GM12878 (cell line): ENCODE results near the gene ME3. TPM values are rescaled to one million over a fixed set of nuclear protein-coding genes. Genes with fewer than 3 reads are reported as not detected.

Experiments
- ATAC-seq: fragments of 200-7000 bp; cut with Tn5 transposase; 3 replicates; pipeline ENCODE4 v1.9.1; 2020; ENCODE audit warnings: mild to moderate bottlenecking, moderate library complexity
- BruUV-seq: library from RNA; stranded (reverse); fragments of 400-500 nt; replicated peaks from 2 replicates; lab custom pipeline; 2021; lab: Mats Ljungman, UMichigan
- CTCF ChIA-PET: fragments of 300-600 bp; sonication (Branson Sonifier 250); formaldehyde crosslinking; extraction: SDS; loops from one replicate; lab custom pipeline; 2021; ENCODE audit warnings: inconsistent platforms; lab: Yijun Ruan, JAX
- POLR2A ChIA-PET: fragments of 350-600 bp; formaldehyde crosslinking; extraction: SDS; loops from one replicate; lab custom pipeline; 2021; ENCODE audit warnings: inconsistent platforms; lab: Charles Lee
- RAD21 ChIA-PET: fragments of 300-600 bp; sonication (Branson Sonifier 250); formaldehyde crosslinking; loops from one replicate; lab custom pipeline; 2023; ENCODE audit warnings: antibody characterized with exemption; ENCODE audit not compliant: unreplicated experiment; lab: Charles Lee
- SMC1A ChIA-PET: fragments of 300-600 bp; sonication (Branson Sonifier 250); formaldehyde crosslinking; loops from one replicate; lab custom pipeline; 2023; ENCODE audit not compliant: unreplicated experiment, uncharacterized antibody; lab: Charles Lee
- DNase-seq: peaks from one replicate; pipeline ENCODE4 v3.0.0-alpha.2; 2011; ENCODE audit warnings: low read depth, low spot score
- FAIRE-seq: peaks from 3 replicates; lab custom pipeline; 2011; peaks lifted over from hg19 to GRCh38; lab: Jason Lieb, UNC
- H2AFZ ChIP-seq: 2 replicates; pipeline ENCODE4 v1.6.0; 2011; ENCODE audit warnings: low read depth, low read length, control low read depth; ENCODE audit not compliant: control insufficient read depth
- H3K27ac ChIP-seq: 2 replicates; pipeline ENCODE4 v1.5.1; 2011; ENCODE audit warnings: control low read depth; ENCODE audit not compliant: control insufficient read depth, insufficient read depth
- H3K27me3 ChIP-seq, 2 experiments: replicated peaks in 1 of 2; 2 replicates each; pipeline versions ENCODE4 v1.6.0 to v1.6.1; 2011; ENCODE audit warnings: low read length in 1 of 2; ENCODE audit not compliant: control insufficient read depth in 2 of 2, insufficient read depth in 2 of 2
- H3K36me3 ChIP-seq, 2 experiments: 2 replicates each; pipeline ENCODE4 v1.5.1; 2011; ENCODE audit warnings: low read length in 1 of 2; ENCODE audit not compliant: control insufficient read depth in 2 of 2, insufficient read depth in 2 of 2
- H3K4me1 ChIP-seq: 2 replicates; pipeline ENCODE4 v1.6.1; 2011; ENCODE audit warnings: mild to moderate bottlenecking, low read length, moderate library complexity, mixed read lengths; ENCODE audit not compliant: control insufficient read depth, insufficient read depth
- H3K4me2 ChIP-seq: 2 replicates; pipeline ENCODE4 v1.6.0; 2011; ENCODE audit warnings: control low read depth; ENCODE audit not compliant: control insufficient read depth, insufficient read depth
- H3K4me3 ChIP-seq: fragments of 200-600 bp; sonication (generic); 2 replicates; pipeline ENCODE4 v1.5.1; 2016
- H3K79me2 ChIP-seq: 2 replicates; pipeline ENCODE4 v1.6.0; 2011; ENCODE audit warnings: low read length; ENCODE audit not compliant: control insufficient read depth, insufficient read depth
- H3K9ac ChIP-seq: 2 replicates; pipeline ENCODE4 v1.8.0; 2011; ENCODE audit warnings: low read length, control low read depth, mixed read lengths; ENCODE audit not compliant: control insufficient read depth, insufficient read depth
- H3K9me3 ChIP-seq: replicated peaks from 3 replicates; pipeline ENCODE4 v1.5.1; 2011; ENCODE audit warnings: mild to moderate bottlenecking, low read length; ENCODE audit not compliant: control insufficient read depth, insufficient read depth
- H4K20me1 ChIP-seq: 2 replicates; pipeline ENCODE4 v1.6.0; 2011; ENCODE audit not compliant: control insufficient read depth, insufficient read depth
- ASH2L ChIP-seq: fragments of 300-600, 200-600 bp; sonication (generic); IDR thresholded peaks from 2 replicates; pipeline ENCODE4 v1.6.1; 2017; ENCODE audit warnings: low read depth, mild to moderate bottlenecking, borderline replicate concordance
- CBFB ChIP-seq: IDR thresholded peaks from 2 replicates; pipeline ENCODE4 v1.6.1; 2016; ENCODE audit warnings: antibody characterized with exemption, low read depth
- CHD1 ChIP-seq: IDR thresholded peaks from 2 replicates; pipeline ENCODE4 v1.6.1; 2012; ENCODE audit warnings: low read depth, low read length, improper control_type of control experiment
- E2F8 ChIP-seq: fragments of 450-650 bp; IDR thresholded peaks from 2 replicates; pipeline ENCODE4 v1.6.1; 2018; ENCODE audit warnings: mild to moderate bottlenecking, low read depth, moderate library complexity; ENCODE audit not compliant: partially characterized antibody
- GATAD2B ChIP-seq: fragments of 450-650 bp; conservative IDR thresholded peaks from 2 replicates; pipeline ENCODE4 v1.6.1; 2017; ENCODE audit warnings: low read depth, mild to moderate bottlenecking, moderate library complexity
- HDGF ChIP-seq: fragments of 450-650 bp; IDR thresholded peaks from 2 replicates; pipeline ENCODE4 v1.6.1; 2016; ENCODE audit warnings: antibody characterized with exemption
- JUNB ChIP-seq: IDR thresholded peaks from 2 replicates; pipeline ENCODE4 v1.6.1; 2016; ENCODE audit warnings: antibody characterized with exemption, mild to moderate bottlenecking
- JUND ChIP-seq: IDR thresholded peaks from 2 replicates; pipeline ENCODE4 v1.6.1; 2012; ENCODE audit warnings: low read depth, mild to moderate bottlenecking, low read length, improper control_type of control experiment, moderate library complexity
- MTA3 ChIP-seq: IDR thresholded peaks from 2 replicates; pipeline ENCODE4 v1.6.1; 2012; ENCODE audit warnings: low read length, inconsistent platforms, borderline replicate concordance
- NBN ChIP-seq: fragments of 450-650 bp; IDR thresholded peaks from 2 replicates; pipeline ENCODE4 v1.6.1; 2016
- NR2F1 ChIP-seq: fragments of 450-650 bp; conservative IDR thresholded peaks from 2 replicates; pipeline ENCODE4 v1.6.1; 2017; ENCODE audit warnings: mild to moderate bottlenecking
- PML ChIP-seq: IDR thresholded peaks from 2 replicates; pipeline ENCODE4 v1.6.1; 2012; ENCODE audit warnings: low read length, inconsistent platforms
- RAD21 ChIP-seq: IDR thresholded peaks from 2 replicates; pipeline ENCODE4 v1.6.1; 2011; ENCODE audit warnings: mild to moderate bottlenecking, low read depth, low read length, moderate library complexity; ENCODE audit not compliant: insufficient read depth
- RB1 ChIP-seq: fragments of 450-650 bp; formaldehyde crosslinking; IDR thresholded peaks from 2 replicates; pipeline ENCODE4 v1.6.1; 2017; ENCODE audit warnings: mild to moderate bottlenecking, borderline replicate concordance
- RFX5 ChIP-seq: IDR thresholded peaks from 2 replicates; pipeline ENCODE4 v1.6.1; 2011; ENCODE audit warnings: low read depth, low read length, improper control_type of control experiment
- SREBF2 ChIP-seq: IDR thresholded peaks from 2 replicates; pipeline ENCODE4 v1.6.1; 2012; ENCODE audit warnings: mild to moderate bottlenecking, low read length
- TCF3 ChIP-seq: IDR thresholded peaks from 2 replicates; pipeline ENCODE4 v1.6.1; 2012; ENCODE audit warnings: low read depth, mild to moderate bottlenecking, low read length, borderline replicate concordance; ENCODE audit not compliant: insufficient read depth
- ZNF274 ChIP-seq: IDR thresholded peaks from one replicate; pipeline ENCODE4 v1.8.0; 2011; ENCODE audit not compliant: insufficient read length, insufficient read depth
- WGBS: methylation state at CpG from one replicate; pipeline ENCODE4 v1.1.6; 2016; ENCODE audit warnings: low lambda C conversion rate; ENCODE audit not compliant: insufficient replicate concordance, insufficient coverage; ENCODE audit errors: missing lambda C conversion rate; 5-methylcytosine and 5-hydroxymethylcytosine counted together
- in situ Hi-C: fragments of 300-500 bp; cut with MboI; formaldehyde crosslinking; loops from 9 replicates; pipeline ENCODE4 v1.14.3; 2018; ENCODE audit warnings: mixed read lengths
- intact Hi-C: fragments of 100-400 bp; cut with micrococcal nuclease; formaldehyde crosslinking; loops from one replicate; pipeline ENCODE4 v1.14.2; 2022; ENCODE audit not compliant: unreplicated experiment
- polyA plus RNA-seq, 11 experiments: library from polyadenylated mRNA; depleted of rRNA in 4 of 11; unstranded in 6 of 11; stranded (reverse) in 5 of 11; fragments of >200 nt; fragmentation: Nextera tagmentation in 4 of 11; fragmentation: Illumina TruSeq in 1 of 11; extraction: Ambion mirVana in 4 of 11; extraction: Trizol in 1 of 11; gene quantifications; 1 replicate in 1 of 11; 2 replicates in 10 of 11; pipeline versions ENCODE4 v1.2.1 to v1.2.3, GENCODE V29; 2011 to 2016; ENCODE audit warnings: inconsistent platforms in 2 of 11, missing spikeins in 2 of 11, low read depth in 1 of 11
- total RNA-seq, 4 experiments: library from RNA; depleted of rRNA in 3 of 4; stranded (reverse); fragments of >200 nt in 3 of 4; fragmentation: Illumina TruSeq in 1 of 4; extraction: Trizol in 1 of 4; gene quantifications; 2 replicates each; pipeline versions ENCODE4 v1.2.1 to v1.2.3, GENCODE V29; 2013 to 2021
- TF ChIP-seq, protein P1 (sequence below): IDR thresholded peaks from 2 replicates; pipeline ENCODE4 v1.6.1; 2011; ENCODE audit warnings: low read depth, low read length, improper control_type of control experiment, borderline replicate concordance
- TF ChIP-seq, protein P2 (sequence below): fragments of 450-650 bp; IDR thresholded peaks from 2 replicates; pipeline ENCODE4 v1.6.1; 2016; ENCODE audit warnings: mild to moderate bottlenecking, moderate library complexity, borderline replicate concordance

Gene ME3
- total and polyA plus RNA-seq, 10 of the 15 experiments (the other 5 are each of a cell fraction or from before 2014, with no cell fraction given): 0.06 to 0.40 (median 0.19) TPM; not detected in 2

DNA sequence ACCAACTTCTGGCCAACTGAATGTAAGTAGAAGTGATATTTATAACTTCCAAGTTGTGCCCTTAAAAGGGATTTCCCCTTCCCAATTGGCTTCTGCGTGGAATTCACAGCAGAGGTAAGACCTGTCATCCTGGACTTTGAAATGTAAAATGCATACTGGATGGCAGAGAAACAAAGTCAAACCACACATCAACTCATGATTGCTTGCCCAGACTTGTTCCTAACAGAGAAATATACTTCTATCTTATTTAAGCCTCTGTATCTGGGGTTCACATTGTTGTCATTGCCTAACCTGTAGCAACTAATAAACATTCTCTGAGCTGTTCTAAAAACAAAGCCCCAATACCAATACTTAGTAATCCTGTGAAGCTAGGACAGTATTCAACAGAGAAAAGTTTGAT lies 6.2 kb downstream of the ME3 start:
- Histone ChIP-seq H3K9me3 (no peaks in the 10 kb centered on the region), H2AFZ (no peak overlapping the region), H3K9ac (no peak overlapping the region), H3K27me3 (peaks cover 2 to 6% of the 10 kb centered on the region in 2 experiments; a peak in 2 of 4 replicates), H3K27ac (no peak overlapping the region), H3K4me3 (no peak overlapping the region), H3K4me1 (no peaks in the 10 kb centered on the region), H3K79me2 (no peaks in the 10 kb centered on the region), H3K4me2 (no peak overlapping the region), H4K20me1 (no peaks in the 10 kb centered on the region), H3K36me3 (no peaks in the 10 kb centered on the region)
- ATAC-seq: no peak
- intact Hi-C loops: no loop called here
- no TSS peak for BruUV-seq
- POLR2A ChIA-PET: no interaction called here
- WGBS: 6% methylated on average over 1 of the region's 1 CpG
- CTCF ChIA-PET: interaction anchor here (1.2 to 1.7 kb wide), 2 partner anchors 10 to 208 kb away, joined by 4 to 6 read pairs; no protein-coding TSS in a partner anchor
- SMC1A ChIA-PET: no interaction called here
- in situ Hi-C loops: loop anchor here (5.0 kb wide), 1 partner anchor 49 kb away; no protein-coding TSS in a partner anchor
- TF ChIP-seq, protein P1, sequence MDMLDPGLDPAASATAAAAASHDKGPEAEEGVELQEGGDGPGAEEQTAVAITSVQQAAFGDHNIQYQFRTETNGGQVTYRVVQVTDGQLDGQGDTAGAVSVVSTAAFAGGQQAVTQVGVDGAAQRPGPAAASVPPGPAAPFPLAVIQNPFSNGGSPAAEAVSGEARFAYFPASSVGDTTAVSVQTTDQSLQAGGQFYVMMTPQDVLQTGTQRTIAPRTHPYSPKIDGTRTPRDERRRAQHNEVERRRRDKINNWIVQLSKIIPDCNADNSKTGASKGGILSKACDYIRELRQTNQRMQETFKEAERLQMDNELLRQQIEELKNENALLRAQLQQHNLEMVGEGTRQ: no peak
- TF ChIP-seq TCF3: no peak
- no peak for TF ChIP-seq RB1
- TF ChIP-seq, protein P2, sequence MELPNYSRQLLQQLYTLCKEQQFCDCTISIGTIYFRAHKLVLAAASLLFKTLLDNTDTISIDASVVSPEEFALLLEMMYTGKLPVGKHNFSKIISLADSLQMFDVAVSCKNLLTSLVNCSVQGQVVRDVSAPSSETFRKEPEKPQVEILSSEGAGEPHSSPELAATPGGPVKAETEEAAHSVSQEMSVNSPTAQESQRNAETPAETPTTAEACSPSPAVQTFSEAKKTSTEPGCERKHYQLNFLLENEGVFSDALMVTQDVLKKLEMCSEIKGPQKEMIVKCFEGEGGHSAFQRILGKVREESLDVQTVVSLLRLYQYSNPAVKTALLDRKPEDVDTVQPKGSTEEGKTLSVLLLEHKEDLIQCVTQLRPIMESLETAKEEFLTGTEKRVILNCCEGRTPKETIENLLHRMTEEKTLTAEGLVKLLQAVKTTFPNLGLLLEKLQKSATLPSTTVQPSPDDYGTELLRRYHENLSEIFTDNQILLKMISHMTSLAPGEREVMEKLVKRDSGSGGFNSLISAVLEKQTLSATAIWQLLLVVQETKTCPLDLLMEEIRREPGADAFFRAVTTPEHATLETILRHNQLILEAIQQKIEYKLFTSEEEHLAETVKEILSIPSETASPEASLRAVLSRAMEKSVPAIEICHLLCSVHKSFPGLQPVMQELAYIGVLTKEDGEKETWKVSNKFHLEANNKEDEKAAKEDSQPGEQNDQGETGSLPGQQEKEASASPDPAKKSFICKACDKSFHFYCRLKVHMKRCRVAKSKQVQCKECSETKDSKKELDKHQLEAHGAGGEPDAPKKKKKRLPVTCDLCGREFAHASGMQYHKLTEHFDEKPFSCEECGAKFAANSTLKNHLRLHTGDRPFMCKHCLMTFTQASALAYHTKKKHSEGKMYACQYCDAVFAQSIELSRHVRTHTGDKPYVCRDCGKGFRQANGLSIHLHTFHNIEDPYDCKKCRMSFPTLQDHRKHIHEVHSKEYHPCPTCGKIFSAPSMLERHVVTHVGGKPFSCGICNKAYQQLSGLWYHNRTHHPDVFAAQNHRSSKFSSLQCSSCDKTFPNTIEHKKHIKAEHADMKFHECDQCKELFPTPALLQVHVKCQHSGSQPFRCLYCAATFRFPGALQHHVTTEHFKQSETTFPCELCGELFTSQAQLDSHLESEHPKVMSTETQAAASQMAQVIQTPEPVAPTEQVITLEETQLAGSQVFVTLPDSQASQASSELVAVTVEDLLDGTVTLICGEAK: no peak
- no peak for TF ChIP-seq SREBF2
- no peak for TF ChIP-seq NR2F1
- no peak for TF ChIP-seq NBN
- TF ChIP-seq JUND: no peak
- no peak for TF ChIP-seq RAD21
- TF ChIP-seq ASH2L: no peak
- TF ChIP-seq E2F8: no peak
- TF ChIP-seq CBFB: no peak
- no peak for TF ChIP-seq JUNB
- no peak for TF ChIP-seq HDGF
- no peak for TF ChIP-seq MTA3
- no peak for TF ChIP-seq GATAD2B
- no peak for TF ChIP-seq RFX5
- TF ChIP-seq CHD1: no peak
- TF ChIP-seq PML: no peak
- TF ChIP-seq ZNF274: no peak
- no peak for FAIRE-seq
- RAD21 ChIA-PET: interaction anchor here (1.0 kb wide), 1 partner anchor 211 kb away, joined by 4 read pairs; no protein-coding TSS in a partner anchor
- DNase-seq: no peak
